HG03521 (cell line): ENCODE results near the gene SLC16A9.

Experiments
- ATAC-seq: cut with Tn5 transposase; IDR thresholded peaks from one replicate; pipeline ENCODE4 v1.9.1; 2021; ENCODE audit warnings: mild to moderate bottlenecking, moderate library complexity; ENCODE audit not compliant: unreplicated experiment

The SLC16A9 gene

GRCh38 chr10:59631882-59632807 is 77.5 kb downstream of the SLC16A9 start:
- no peak for ATAC-seq

GRCh38 chr10:59631237-59631636 is 78.4 kb downstream of the SLC16A9 start:
- ATAC-seq = no peak

GRCh38 chr10:59628965-59629364 is 80.7 kb downstream of the SLC16A9 start:
- ATAC-seq = no peak

GRCh38 chr10:59628456-59628855 is 81.2 kb downstream of the SLC16A9 start:
- no peak for ATAC-seq

GRCh38 chr10:59627366-59628018 is 82.2 kb downstream of the SLC16A9 start:
- no peak for ATAC-seq

- ATAC-seq = no peak
These were observed 83.2 kb downstream of the SLC16A9 start for GRCh38 chr10:59626523-59626869.

- ATAC-seq = peak; percentile 77
These were observed 83.7 kb downstream of the SLC16A9 start for GRCh38 chr10:59625721-59626522.

GRCh38 chr10:59624951-59625350 is 84.7 kb downstream of the SLC16A9 start:
- no peak for ATAC-seq

GRCh38 chr10:59624136-59624535 is 85.5 kb downstream of the SLC16A9 start:
- ATAC-seq = no peak

GRCh38 chr10:59623133-59624121 is 86.2 kb downstream of the SLC16A9 start:
- no peak for ATAC-seq

GRCh38 chr10:59622320-59623132 is 87.1 kb downstream of the SLC16A9 start:
- no peak for ATAC-seq

GRCh38 chr10:59621771-59622170 is 87.9 kb downstream of the SLC16A9 start:
- no peak for ATAC-seq

- ATAC-seq = no peak
These were observed 91.0 kb downstream of the SLC16A9 start for GRCh38 chr10:59618666-59619065.

GRCh38 chr10:59617996-59618395 is 91.7 kb downstream of the SLC16A9 start:
- no peak for ATAC-seq

GRCh38 chr10:59611048-59611447 is 98.6 kb downstream of the SLC16A9 start:
- ATAC-seq = no peak

GRCh38 chr10:59607970-59608369 is 101.7 kb downstream of the SLC16A9 start:
- ATAC-seq = no peak

- ATAC-seq = no peak
These were observed 103.1 kb downstream of the SLC16A9 start for GRCh38 chr10:59606551-59606961.

GRCh38 chr10:59601985-59602384 is 107.7 kb downstream of the SLC16A9 start:
- no peak for ATAC-seq
